Lower leg skin (tissue), 4 donors: ENCODE results near the gene TMEM87B. TPM values are rescaled to one million over a fixed set of nuclear protein-coding genes. Genes with fewer than 3 reads are reported as not detected.
"Not testable (repeated sequence)": the region's sequence is repeated elsewhere in the genome, so short reads cannot be mapped to it uniquely, and the experiment has no call there.

Experiments
- DNase-seq, 2 donors: peaks; one replicate each; pipeline ENCODE4 v3.0.0-alpha.2; 2019; ENCODE audit warnings: low spot score in 2 of 2
- H3K4me3 ChIP-seq: fragments of 200-600 bp; sonication (generic); 2 replicates; pipeline ENCODE4 v1.5.1; 2017; ENCODE audit warnings: mild to moderate bottlenecking, low read depth; ENCODE audit not compliant: poor library complexity, severe bottlenecking
- POLR2A ChIP-seq, 2 donors: fragments of 450-650 bp; IDR thresholded peaks; one replicate each; pipeline ENCODE4 v1.6.1; 2016 to 2017; ENCODE audit warnings: antibody characterized with exemption in 2 of 2, mild to moderate bottlenecking in 1 of 2, moderate library complexity in 1 of 2
- WGBS, 2 donors: methylation state at CpG; one replicate each; pipeline ENCODE4 v1.1.5; 2018; 5-methylcytosine and 5-hydroxymethylcytosine counted together
- intact Hi-C: fragments of 100-400 bp; cut with DNase I; formaldehyde crosslinking; loops from one replicate; pipeline ENCODE4 v1.15.0; 2023; ENCODE audit warnings: low total_unique reads
- total RNA-seq, 4 donors: library from RNA; depleted of rRNA; stranded (reverse); fragments of >200 nt; gene quantifications; one replicate each; pipeline ENCODE4 v1.1.0, GENCODE V29; 2016
- TF ChIP-seq, protein P1 (sequence below), 3 donors: fragments of 450-650 bp; IDR thresholded peaks; one replicate each; pipeline ENCODE4 v1.5.1; 2016; ENCODE audit warnings: antibody characterized with exemption in 3 of 3, mild to moderate bottlenecking in 3 of 3, moderate library complexity in 2 of 3

Gene TMEM87B
- total RNA-seq, 4 donors from 2014 or later: 21.5 to 27.0 (median 24.7) TPM

DNA sequence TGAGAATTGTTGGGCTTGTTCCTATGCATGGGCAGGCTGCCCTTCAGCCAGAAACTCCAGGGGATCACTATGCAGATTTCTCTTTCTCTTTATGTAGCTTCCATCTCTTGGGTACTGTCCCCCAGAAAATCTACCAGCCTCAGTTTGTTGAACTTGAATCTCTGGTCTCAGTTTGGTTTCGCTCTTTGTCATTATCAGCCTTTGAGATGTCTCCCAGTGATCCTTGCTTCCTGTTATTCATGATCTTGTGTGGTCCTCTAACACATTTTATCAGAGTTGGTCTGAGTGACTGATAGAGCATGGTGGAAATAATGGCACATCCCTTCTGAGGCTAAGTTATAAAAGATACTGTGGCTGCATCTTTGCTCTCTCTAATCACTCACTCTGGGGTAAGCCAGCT is 7.8 kb downstream of the TMEM87B start:
- no peak for TF ChIP-seq POLR2A (IDR thresholded peaks at IDR 0.05)
- TF ChIP-seq, protein P1, sequence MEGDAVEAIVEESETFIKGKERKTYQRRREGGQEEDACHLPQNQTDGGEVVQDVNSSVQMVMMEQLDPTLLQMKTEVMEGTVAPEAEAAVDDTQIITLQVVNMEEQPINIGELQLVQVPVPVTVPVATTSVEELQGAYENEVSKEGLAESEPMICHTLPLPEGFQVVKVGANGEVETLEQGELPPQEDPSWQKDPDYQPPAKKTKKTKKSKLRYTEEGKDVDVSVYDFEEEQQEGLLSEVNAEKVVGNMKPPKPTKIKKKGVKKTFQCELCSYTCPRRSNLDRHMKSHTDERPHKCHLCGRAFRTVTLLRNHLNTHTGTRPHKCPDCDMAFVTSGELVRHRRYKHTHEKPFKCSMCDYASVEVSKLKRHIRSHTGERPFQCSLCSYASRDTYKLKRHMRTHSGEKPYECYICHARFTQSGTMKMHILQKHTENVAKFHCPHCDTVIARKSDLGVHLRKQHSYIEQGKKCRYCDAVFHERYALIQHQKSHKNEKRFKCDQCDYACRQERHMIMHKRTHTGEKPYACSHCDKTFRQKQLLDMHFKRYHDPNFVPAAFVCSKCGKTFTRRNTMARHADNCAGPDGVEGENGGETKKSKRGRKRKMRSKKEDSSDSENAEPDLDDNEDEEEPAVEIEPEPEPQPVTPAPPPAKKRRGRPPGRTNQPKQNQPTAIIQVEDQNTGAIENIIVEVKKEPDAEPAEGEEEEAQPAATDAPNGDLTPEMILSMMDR (IDR thresholded peaks at IDR 0.05): no peak
- no peak for DNase-seq
- no peak overlapping the region for H3K4me3 ChIP-seq
- 93 to 96% methylated on average over 1 of the region's 1 CpG for WGBS, 2 donors
- intact Hi-C loops: no loop called here

DNA sequence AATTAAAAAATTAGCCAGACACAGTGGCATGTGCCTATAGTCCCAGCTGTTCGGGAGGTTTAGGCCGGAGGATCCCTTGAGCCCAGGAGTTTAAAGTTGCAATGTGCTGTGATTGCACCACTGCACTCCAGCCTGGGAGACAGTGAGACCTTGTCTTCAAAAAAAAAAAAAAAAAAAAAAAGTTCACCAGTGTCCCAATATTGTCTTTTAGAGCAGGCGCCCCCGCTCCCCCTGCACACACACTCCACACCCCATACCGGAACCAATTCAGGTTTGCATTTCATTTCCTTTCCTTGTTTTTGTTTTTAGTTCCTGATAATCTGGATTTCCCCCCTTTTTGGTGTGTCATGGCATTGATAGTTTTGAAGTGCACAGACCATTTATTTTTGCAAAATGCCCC is 10.4 kb downstream of the TMEM87B start:
- TF ChIP-seq POLR2A (IDR thresholded peaks at IDR 0.05): no peak
- TF ChIP-seq, protein P1 (IDR thresholded peaks at IDR 0.05): no peak
- intact Hi-C loops: no loop called here
- WGBS, 2 donors: 73 to 94% methylated on average over 5 of the region's 5 CpGs
- DNase-seq: no peak
- H3K4me3 ChIP-seq: no peak overlapping the region

DNA sequence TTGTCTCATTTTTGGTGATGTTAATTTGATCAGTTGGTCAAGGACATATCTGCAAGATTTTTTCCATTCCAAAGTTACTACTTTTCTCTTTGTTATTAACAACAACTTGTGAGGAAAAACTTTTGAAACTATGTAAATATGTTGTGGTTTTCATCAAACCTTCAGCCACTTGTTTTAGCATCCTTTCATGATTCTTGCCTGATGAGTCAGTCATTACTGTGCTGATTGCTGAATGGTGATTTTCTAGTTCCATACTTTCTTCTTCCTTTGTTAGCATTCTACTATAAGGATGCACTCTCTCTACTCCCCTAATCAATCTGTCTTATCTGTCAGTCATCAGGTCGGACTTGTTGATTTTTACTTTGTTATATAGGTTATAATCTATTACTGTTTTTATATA is 10.9 kb downstream of the TMEM87B start:
- intact Hi-C loops: no loop called here
- 83 to 84% methylated on average over 1 of the region's 1 CpG for WGBS, 2 donors
- TF ChIP-seq POLR2A (IDR thresholded peaks at IDR 0.05): no peak
- TF ChIP-seq, protein P1 (IDR thresholded peaks at IDR 0.05): no peak
- H3K4me3 ChIP-seq: no peak overlapping the region
- no peak for DNase-seq

DNA sequence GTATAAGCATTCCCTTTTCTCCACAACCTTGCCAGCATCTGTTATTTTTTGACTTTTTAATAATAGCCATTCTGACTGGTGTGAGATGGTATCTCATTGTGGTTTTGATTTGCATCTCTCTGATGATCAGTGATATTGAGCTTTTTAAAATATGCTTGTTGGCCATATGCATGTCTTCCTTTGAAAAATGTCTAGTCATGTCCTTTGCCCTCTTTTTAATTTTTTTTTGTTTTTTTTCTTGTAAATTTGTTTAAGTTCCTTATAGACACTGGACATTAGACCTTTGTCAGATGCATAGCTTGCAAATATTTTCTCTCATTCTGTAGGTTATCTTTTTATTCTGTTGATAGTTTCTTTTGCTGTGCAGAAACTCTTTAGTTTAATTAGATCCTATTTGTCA is 14.7 kb downstream of the TMEM87B start:
- intact Hi-C loops, H3K4me3 ChIP-seq, DNase-seq: not testable (repeated sequence)

DNA sequence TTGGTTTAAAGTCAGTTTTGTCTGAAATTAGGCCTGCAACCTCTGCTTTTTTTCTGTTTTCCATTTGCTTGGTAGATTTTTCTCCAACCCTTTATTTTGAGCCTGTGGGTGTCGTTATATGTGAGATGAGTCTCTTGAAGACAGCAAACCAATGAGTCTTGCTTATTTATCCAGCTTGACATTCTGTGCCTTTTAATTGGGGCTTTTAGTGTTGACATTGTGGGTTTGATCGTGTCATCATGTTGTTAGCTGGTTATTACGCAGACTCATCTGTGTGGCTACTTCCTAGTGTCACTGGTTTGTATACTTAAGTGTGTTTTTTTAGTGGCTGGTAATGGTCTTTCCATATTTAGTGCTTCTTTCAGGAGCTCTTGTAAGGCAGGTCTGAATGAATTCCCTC is 18.8 kb downstream of the TMEM87B start:
- WGBS, 2 donors: 93 to 97% methylated on average over 3 of the region's 3 CpGs
- no peak overlapping the region for H3K4me3 ChIP-seq
- no peak for DNase-seq
- intact Hi-C loops: no loop called here
- TF ChIP-seq POLR2A (IDR thresholded peaks at IDR 0.05): no peak
- TF ChIP-seq, protein P1 (IDR thresholded peaks at IDR 0.05): no peak

DNA sequence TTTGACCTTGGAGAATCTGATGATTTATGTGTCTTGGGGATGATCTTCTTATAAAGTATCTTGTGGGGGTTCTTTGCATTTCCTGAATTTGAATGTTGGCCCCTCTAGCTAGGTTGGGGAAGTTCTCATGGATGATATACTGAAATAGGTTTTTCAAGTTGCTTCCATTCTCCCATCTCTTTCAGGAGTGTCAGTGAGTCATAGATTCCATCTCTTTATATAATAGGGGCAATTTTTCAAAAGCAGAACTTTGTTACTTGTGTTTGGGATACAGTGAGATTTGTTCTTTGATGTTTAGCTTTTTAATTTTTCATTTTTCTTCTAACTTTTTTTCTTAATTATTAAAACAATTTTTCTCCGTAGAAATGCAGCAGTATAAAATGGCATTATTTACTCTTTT is 19.4 kb downstream of the TMEM87B start:
- no peak for DNase-seq
- WGBS, 2 donors: 95% methylated on average over 1 of the region's 1 CpG
- TF ChIP-seq POLR2A (IDR thresholded peaks at IDR 0.05): no peak
- TF ChIP-seq, protein P1 (IDR thresholded peaks at IDR 0.05): no peak
- no peak overlapping the region for H3K4me3 ChIP-seq
- intact Hi-C loops: no loop called here
